Fibroblast of lung (primary cell): ENCODE data around the gene ATP9B.

Experiments used
- CTCF ChIP-seq, 2 donors: IDR thresholded peaks in 1 of 2; conservative IDR thresholded peaks in 1 of 2; 1 replicate in 1 of 2; 2 replicates in 1 of 2; pipeline ENCODE4 v1.5.1; 2011 to 2012; ENCODE audit warnings: low read length in 2 of 2, control low read depth in 1 of 2, inconsistent platforms in 1 of 2, low read depth in 1 of 2, mild to moderate bottlenecking in 1 of 2
- EZH2 ChIP-seq: IDR thresholded peaks from 2 replicates; pipeline ENCODE4 v1.5.1; 2012; ENCODE audit warnings: low read length, control low read depth, mild to moderate bottlenecking; ENCODE audit errors: missing control alignments

GRCh38 chr18:79221136-79221535, 151.9 kb downstream of the ATP9B start:
- no peak for TF ChIP-seq CTCF (conservative IDR thresholded peaks at IDR 0.05 in 1 of 2, IDR thresholded peaks at IDR 0.05 in 1 of 2; ENCODE audit: low read depth in 1 of 2, low read length in 2 of 2)
- TF ChIP-seq EZH2 = no peak
